Activated naive CD4-positive, alpha-beta T cell treated with anti-CD3 and anti-CD28 coated beads, Interleukin-2, amount 50 U/mL, for 24 hours (primary cell): ENCODE data around the gene HMBS.

Source experiments
- H3K27ac Mint-ChIP-seq: one replicate; pipeline ENCODE4 v1.8.0; 2021; ENCODE audit warnings: mild to moderate bottlenecking, mixed read lengths
- H3K27me3 Mint-ChIP-seq: one replicate; pipeline ENCODE4 v1.8.0; 2021; ENCODE audit warnings: mixed read lengths
- H3K36me3 Mint-ChIP-seq: one replicate; pipeline ENCODE4 v1.8.0; 2021; ENCODE audit warnings: mixed read lengths
- H3K4me1 Mint-ChIP-seq: one replicate; pipeline ENCODE4 v1.8.0; 2021; ENCODE audit warnings: mixed read lengths
- H3K4me3 Mint-ChIP-seq: one replicate; pipeline ENCODE4 v1.8.0; 2021; ENCODE audit warnings: mild to moderate bottlenecking, mixed read lengths
- H3K9me3 Mint-ChIP-seq: one replicate; pipeline ENCODE4 v1.8.0; 2021; ENCODE audit warnings: mixed read lengths

Gene HMBS

DNA sequence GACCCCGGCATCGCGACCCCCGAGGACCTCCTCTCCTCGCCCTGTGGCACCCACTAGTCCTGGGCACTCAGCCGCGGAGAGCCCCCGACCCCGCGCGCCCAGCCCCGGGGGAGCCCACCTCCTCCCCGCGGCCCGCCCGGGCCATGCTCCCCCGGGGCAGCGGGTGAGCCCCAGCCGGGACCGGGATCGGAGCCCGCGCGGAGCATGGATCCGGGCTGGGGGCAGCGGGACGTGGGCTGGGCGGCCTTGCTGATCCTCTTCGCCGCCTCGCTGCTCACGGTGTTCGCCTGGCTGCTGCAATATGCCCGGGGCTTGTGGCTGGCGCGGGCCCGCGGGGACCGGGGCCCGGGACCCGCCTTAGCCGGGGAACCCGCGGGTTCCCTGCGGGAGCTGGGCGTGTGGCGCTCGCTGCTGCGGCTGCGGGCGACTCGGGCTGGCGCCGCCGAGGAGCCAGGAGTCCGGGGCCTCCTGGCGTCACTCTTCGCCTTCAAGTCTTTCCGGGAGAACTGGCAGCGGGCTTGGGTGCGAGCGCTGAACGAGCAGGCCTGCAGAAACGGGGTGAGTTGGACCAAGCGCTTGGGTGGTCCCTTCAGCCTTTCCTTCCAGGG, 23.0 kb downstream of the HMBS start:
- H3K4me3 Mint-ChIP-seq: peak overlapping the region; percentile 94
- peak overlapping the region; percentile 82 for H3K27ac Mint-ChIP-seq
- no peaks in the 10 kb centered on the region for H3K27me3 Mint-ChIP-seq
- H3K36me3 Mint-ChIP-seq: peaks cover 6% of the 10 kb centered on the region
- peaks cover 52% of the 10 kb centered on the region for H3K4me1 Mint-ChIP-seq
- no peaks in the 10 kb centered on the region for H3K9me3 Mint-ChIP-seq

DNA sequence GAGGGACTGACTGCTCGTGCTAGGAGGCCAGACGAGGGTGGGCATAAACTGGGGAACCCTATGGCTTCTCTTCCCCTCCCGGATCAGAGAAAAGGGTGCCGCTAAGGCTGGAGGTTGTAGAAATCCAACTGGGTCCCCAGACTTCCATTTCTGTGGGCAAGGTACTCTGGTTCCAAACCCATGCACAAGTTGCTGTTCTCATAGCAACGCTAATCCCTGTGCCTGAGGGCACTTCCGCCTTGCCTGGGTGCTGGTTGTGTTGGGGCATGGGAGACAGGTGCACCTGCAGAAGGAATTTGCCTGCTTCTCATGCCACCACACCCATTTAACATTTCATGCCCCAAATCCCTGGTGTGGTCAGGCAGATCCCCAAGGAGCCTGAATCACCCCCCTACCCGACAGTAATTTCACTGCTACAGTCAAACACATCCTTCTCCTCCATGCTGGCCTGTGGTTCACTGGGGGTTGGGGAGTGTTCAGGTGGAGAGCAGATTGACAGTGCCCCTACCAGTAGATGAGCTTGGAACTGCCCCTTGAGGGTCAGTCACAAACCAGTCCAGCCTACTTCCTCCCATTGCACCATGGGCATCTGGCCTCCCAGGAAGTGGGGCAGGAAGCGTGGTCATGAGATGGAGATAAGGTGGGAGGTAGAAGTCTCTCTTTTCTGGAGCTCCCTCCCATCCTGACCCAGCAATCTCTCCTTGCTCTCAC, 23.6 kb downstream of the HMBS start:
- Mint-ChIP-seq H3K4me1 (peaks cover 55% of the 10 kb centered on the region), H3K27ac (peak overlapping the region; percentile 82), H3K4me3 (peak overlapping the region; percentile 94), H3K27me3 (no peaks in the 10 kb centered on the region), H3K36me3 (peaks cover 6% of the 10 kb centered on the region), H3K9me3 (no peaks in the 10 kb centered on the region)

DNA sequence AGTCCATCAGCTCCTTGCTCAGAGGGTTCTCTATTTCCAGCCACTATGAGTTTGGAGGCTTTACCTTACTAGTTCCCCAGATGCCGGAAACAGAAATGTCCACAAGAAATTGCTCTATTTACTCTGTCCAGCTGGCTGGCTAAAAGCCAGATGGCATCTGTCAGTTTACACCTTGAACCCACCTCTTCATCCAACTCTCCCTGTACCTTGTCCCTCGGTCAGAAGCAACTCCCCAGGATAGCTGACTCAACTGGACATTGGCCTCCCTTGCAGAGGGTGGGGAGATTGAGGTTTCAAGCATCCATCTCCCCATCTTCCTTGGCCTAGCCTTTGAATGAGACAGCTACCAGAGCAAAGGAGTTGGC, 24.2 kb downstream of the HMBS start:
- no peaks in the 10 kb centered on the region for H3K27me3 Mint-ChIP-seq
- H3K27ac Mint-ChIP-seq: peak overlapping the region; percentile 82
- H3K4me3 Mint-ChIP-seq: peak overlapping the region; percentile 94
- H3K36me3 Mint-ChIP-seq: peaks cover 6% of the 10 kb centered on the region
- no peaks in the 10 kb centered on the region for H3K9me3 Mint-ChIP-seq
- peaks cover 55% of the 10 kb centered on the region for H3K4me1 Mint-ChIP-seq

DNA sequence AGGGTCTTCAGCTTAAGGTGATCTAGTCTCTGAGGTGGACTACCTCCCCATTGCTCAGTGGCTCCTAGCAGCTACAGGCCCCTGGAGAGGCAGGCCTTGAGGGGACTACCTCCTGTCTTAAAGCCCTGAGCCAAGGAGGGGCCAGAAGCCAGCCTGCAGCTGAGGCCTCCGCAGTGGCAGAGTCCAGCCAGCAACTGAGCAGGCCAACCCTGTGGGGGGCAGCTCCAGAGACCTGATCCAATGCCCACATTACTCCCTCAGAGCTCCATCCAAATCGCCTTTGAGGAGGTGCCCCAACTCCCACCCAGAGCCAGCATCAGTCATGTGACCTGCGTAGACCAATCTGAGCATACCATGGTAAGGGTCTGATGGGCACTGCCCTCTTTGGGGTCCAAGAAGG, 25.2 kb downstream of the HMBS start:
- H3K9me3 Mint-ChIP-seq: no peaks in the 10 kb centered on the region
- no peak overlapping the region for H3K27ac Mint-ChIP-seq
- H3K4me3 Mint-ChIP-seq: peak overlapping the region; percentile 94
- H3K27me3 Mint-ChIP-seq: no peaks in the 10 kb centered on the region
- peaks cover 56% of the 10 kb centered on the region for H3K4me1 Mint-ChIP-seq
- peaks cover 6% of the 10 kb centered on the region for H3K36me3 Mint-ChIP-seq

DNA sequence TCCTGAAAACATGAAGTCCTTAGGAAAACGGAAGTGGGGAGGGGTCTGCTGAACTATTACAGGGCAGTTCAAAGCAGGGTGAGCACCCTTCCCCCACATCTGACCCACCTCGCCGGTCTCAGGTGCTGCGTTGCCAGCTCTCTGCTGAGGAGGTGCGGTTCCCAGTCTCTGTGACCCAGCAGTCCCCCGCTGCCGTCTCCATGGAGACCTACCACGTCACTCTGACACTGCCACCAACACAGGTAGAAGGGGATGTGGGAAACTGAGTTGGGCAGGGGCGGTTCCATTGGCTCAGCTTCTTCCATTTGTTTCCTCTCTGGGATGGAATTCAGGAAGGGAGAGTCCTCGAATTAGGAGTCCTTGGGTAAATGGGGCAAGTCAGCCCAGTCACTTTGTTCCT, 25.8 kb downstream of the HMBS start:
- Mint-ChIP-seq H3K27ac (peak overlapping the region; percentile 55), H3K4me1 (peaks cover 61% of the 10 kb centered on the region), H3K4me3 (no peak overlapping the region), H3K36me3 (peaks cover 10% of the 10 kb centered on the region), H3K9me3 (no peaks in the 10 kb centered on the region), H3K27me3 (no peaks in the 10 kb centered on the region)

DNA sequence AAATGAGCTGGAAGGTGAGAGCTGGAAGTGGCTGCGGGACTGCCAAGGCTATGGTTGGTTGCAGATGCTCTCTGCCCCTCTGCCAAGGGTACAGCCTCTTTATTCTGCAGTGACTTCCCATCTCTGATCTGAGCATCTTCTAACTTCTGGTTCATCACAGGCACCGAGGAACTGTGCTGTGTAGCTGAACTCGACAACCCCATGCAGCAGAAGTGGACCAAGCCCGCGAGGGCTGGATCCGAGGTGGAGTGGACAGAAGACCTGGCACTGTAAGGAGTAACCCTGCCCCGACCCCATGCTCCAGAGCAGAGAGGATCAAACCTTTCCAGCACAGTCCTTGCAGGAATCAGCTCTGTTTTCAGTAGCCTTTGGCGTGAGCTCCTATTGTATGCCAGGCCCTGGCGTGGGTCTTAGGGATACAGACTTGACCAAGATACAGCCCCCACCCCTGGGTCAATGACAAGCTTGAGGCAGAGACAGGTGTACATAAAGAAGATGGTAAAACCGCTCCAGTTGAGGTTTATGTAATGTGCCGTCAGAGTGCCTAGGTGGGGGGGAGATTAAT, 26.8 kb downstream of the HMBS start:
- H3K4me3 Mint-ChIP-seq: no peak overlapping the region
- H3K9me3 Mint-ChIP-seq: no peaks in the 10 kb centered on the region
- peak overlapping the region; percentile 66 for H3K27ac Mint-ChIP-seq
- peaks cover 13% of the 10 kb centered on the region for H3K36me3 Mint-ChIP-seq
- H3K27me3 Mint-ChIP-seq: no peaks in the 10 kb centered on the region
- H3K4me1 Mint-ChIP-seq: peaks cover 64% of the 10 kb centered on the region

DNA sequence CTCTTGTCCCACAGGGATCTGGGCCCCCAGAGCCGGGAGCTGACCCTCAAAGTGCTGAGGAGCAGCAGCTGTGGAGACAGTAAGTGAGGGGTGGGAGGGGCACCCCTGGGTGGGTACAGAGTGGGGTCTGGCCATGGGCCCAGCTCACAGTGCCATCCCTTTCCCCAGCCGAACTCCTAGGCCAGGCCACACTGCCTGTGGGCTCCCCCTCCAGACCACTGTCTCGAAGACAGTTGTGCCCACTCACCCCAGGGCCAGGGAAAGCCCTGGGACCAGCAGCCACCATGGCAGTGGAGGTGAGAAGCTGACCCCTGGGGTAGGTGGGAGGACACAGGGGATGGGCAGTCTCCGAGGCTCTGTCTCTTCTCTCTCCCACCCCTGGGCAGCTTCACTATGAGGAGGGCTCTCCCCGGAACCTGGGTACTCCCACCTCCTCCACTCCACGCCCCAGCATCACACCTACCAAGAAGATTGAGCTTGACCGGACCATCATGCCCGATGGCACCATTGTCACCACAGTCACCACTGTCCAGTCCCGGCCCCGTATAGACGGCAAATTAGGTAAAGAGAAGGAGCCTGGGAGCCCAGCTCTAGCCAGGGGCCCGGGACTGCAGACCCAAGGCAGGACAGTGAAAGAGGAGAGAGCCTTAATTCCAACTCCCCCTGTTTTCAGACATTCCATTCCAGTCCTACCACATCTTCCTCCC, 27.8 kb downstream of the HMBS start:
- Mint-ChIP-seq H3K4me1 (peaks cover 67% of the 10 kb centered on the region), H3K4me3 (no peak overlapping the region), H3K27me3 (no peaks in the 10 kb centered on the region), H3K27ac (no peak overlapping the region), H3K36me3 (peaks cover 16% of the 10 kb centered on the region), H3K9me3 (no peaks in the 10 kb centered on the region)

DNA sequence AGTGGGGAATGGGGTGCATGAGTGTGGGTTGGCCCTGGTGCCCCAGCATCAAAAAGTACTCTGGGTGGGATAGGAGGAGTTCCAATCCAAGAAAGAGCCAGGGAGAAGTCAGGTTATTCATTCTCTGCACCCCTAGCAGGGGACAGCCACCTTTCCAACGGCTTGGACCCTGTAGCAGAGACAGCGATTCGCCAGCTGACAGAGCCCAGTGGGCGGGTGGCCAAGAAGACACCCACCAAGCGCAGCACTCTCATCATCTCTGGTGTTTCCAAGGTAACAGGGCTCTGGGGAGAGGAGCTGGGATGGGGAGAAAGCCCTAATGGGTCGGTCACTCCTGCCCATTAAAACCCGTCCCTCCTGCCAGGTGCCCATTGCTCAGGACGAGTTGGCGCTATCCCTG, 29.0 kb downstream of the HMBS start:
- Mint-ChIP-seq H3K4me1 (peaks cover 61% of the 10 kb centered on the region), H3K36me3 (peaks cover 16% of the 10 kb centered on the region)

DNA sequence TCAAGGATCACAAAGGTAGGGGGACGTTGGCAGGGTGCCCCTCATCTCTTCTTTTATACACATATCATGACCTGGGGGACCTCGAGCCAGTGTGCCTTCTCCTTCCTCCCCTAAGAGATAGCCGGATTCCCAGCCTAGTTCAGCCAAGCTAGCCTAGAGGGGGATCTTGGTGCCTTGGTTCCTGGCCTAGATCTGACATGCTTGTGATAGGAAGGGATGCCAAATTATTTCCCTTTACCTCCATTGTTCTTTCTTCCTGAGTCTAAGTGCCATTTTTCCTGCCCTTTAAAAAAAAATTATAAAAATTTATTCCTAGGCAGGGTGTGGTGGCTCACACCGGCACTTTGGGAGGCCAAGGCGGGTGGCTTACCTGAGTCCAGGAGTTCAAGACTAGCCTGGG, 29.7 kb downstream of the HMBS start:
- Mint-ChIP-seq H3K4me3 (no peak overlapping the region), H3K27ac (no peak overlapping the region)

More for the DNA sequence above, 29.0 kb downstream of the HMBS start:
- Mint-ChIP-seq H3K4me3 (no peak overlapping the region), H3K27me3 (no peaks in the 10 kb centered on the region), H3K9me3 (no peaks in the 10 kb centered on the region), H3K27ac (no peak overlapping the region)

DNA sequence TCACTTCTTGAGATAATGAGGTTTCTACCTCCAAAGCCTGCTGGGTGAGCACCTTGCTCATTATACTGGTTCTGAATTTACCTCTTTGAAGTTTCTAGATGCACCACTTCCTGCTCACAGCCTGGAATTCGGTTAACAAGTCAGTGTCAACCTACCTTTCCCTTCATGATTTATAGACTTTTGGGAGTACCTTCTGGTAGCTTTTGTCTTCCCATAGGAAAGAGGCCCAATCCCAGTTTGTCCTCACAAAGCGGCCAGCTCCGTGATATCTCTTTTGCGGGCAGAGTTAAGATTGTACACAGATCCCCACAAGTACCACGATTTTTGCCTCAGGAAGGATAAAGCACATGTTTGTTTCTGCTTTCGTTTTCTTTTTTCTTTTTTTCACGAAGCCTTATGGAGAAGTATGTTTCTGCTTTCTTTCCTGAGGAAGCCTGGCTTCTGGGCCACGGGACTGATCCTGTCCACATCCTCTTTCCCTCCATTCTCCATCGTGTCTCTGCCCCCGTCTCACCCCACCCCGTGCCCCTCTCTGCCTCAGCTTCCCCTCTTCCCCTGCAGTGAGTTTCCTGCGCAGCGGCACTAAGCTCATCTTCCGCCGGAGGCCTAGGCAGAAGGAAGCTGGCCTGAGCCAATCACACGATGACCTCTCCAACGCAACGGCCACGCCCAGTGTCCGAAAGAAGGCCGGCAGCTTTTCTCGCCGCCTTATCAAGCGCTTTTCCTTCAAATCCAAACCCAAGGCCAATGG, 31.0 kb downstream of the HMBS start:
- peaks cover 16% of the 10 kb centered on the region for H3K36me3 Mint-ChIP-seq
- peak overlapping the region; percentile 96 for H3K27ac Mint-ChIP-seq
- H3K4me3 Mint-ChIP-seq: peak overlapping the region; percentile 84
- no peaks in the 10 kb centered on the region for H3K27me3 Mint-ChIP-seq
- peaks cover 52% of the 10 kb centered on the region for H3K4me1 Mint-ChIP-seq
- H3K9me3 Mint-ChIP-seq: no peaks in the 10 kb centered on the region

More for the DNA sequence above, 29.7 kb downstream of the HMBS start:
- peaks cover 16% of the 10 kb centered on the region for H3K36me3 Mint-ChIP-seq
- H3K4me1 Mint-ChIP-seq: peaks cover 55% of the 10 kb centered on the region
- H3K27me3 Mint-ChIP-seq: no peaks in the 10 kb centered on the region
- H3K9me3 Mint-ChIP-seq: no peaks in the 10 kb centered on the region

DNA sequence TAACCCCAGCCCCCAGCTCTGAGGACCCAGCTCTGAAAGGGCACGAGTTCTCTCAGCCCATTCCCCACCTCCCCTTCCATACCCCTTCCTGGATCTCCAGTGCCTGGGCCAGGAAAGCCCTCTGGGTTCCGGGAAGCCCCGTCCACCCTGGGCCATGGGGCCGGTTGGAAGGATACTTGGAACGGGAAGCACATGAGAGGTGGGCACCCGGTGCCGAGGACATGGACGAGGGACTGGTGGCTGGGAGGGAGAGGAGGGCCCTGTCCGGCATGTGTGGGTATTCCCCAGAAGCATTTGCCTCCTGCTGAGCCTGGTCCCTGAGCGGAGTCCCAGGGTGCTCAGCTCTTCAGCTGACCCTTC, 31.5 kb downstream of the HMBS start:
- peaks cover 16% of the 10 kb centered on the region for H3K36me3 Mint-ChIP-seq
- peak overlapping the region; percentile 96 for H3K27ac Mint-ChIP-seq
- H3K27me3 Mint-ChIP-seq: no peaks in the 10 kb centered on the region
- H3K9me3 Mint-ChIP-seq: no peaks in the 10 kb centered on the region
- H3K4me1 Mint-ChIP-seq: peaks cover 58% of the 10 kb centered on the region
- peak overlapping the region; percentile 84 for H3K4me3 Mint-ChIP-seq

DNA sequence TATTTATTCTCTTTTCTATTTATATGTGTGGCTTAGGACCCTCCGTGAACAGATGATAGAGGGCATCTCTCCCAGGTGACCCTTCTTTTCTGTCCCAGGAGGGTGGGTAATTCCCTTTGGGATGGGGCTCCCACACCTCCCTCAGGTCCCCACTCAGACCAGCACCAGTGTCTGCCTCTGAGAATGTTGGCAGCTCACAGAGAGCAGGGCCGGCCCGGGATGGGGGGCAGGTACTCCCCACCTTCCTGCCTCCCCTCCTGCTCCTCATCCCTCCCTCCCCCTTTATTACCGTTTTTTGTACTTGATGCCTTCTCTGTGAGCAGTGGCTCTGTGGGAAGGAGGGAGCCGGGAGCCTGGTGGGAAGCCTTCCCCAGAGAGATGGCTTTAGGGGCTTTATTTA, 31.9 kb downstream of the HMBS start:
- Mint-ChIP-seq H3K9me3 (no peaks in the 10 kb centered on the region), H3K27me3 (no peaks in the 10 kb centered on the region), H3K4me3 (peak overlapping the region; percentile 2), H3K4me1 (peaks cover 57% of the 10 kb centered on the region), H3K36me3 (peaks cover 12% of the 10 kb centered on the region), H3K27ac (peak overlapping the region; percentile 41)

DNA sequence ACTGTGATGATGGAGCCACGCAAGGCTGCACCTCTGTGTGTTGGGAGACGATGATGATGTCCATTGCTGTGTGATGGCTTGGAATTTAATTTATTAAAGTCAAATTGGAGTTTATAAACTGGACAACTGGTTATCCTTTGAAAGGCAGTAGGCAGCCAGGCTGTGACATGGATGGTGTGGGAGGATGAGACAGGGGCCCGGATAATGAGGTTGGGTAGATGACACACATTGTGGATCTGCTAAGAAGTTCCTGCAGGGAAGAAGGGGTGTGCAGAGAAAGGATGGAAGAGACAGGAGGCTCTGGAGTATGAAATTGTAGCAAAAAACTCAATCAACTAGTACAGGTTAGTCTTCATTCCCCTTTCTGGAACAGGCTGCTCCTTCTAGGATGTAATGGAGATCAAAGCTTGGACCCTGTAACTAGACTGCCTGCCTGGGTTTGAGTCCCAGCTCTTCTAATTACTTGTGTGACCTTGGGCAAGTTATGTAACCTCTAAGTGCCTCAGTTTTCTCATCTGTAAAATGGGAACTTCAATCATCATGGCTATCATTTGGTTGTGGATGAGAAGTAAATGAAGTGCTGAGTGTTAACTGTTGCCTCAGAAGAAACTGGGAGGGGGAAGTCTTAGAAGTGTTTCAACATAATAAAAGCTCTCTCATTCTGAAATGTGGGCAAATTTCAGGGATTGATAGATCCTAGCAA, 32.5 kb downstream of the HMBS start:
- peaks cover 57% of the 10 kb centered on the region for H3K4me1 Mint-ChIP-seq
- H3K27ac Mint-ChIP-seq: peak overlapping the region; percentile 41
- peak overlapping the region; percentile 39 for H3K4me3 Mint-ChIP-seq
- no peaks in the 10 kb centered on the region for H3K27me3 Mint-ChIP-seq
- H3K9me3 Mint-ChIP-seq: no peaks in the 10 kb centered on the region
- H3K36me3 Mint-ChIP-seq: peaks cover 9% of the 10 kb centered on the region

DNA sequence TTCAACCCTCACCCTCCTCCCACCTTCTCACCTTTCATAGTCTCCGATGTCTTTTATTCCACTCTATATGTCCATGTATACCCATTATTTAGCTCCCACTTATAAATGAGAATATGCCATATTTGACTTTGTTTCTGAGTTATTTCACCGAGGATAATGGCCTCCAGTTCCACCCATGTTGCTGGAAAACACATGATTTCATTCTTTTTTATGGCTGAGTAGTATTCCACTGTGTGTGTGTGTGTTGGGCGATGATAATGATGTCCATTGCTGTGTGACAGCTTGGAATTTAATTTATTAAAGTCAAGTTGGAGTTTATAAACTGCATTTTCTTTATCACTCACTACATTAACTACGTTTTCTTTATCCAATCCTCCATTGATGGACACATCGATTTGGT, 33.5 kb downstream of the HMBS start:
- Mint-ChIP-seq H3K27me3 (no peaks in the 10 kb centered on the region), H3K4me1 (peaks cover 64% of the 10 kb centered on the region)

DNA sequence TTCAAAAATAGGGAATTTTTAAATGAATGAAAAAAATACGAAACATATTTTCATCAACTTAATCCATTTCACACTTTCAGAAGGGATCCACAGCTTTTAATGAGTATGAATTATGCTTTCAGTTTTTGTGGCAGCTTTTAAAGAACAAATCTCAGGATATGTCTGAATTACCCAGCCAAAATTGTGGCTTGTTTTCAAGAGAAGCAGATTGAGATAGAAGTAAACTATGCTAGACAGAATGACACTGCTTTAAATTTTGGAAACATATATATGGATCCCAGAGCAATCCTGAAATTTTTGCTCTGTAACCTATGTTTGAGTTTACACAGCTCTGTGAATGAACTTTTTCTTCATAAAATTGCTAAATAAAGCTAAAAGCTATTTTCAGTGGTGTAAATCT, 34.3 kb downstream of the HMBS start:
- Mint-ChIP-seq H3K4me1 (peaks cover 63% of the 10 kb centered on the region), H3K27me3 (no peaks in the 10 kb centered on the region)

More for the DNA sequence above, 33.5 kb downstream of the HMBS start:
- Mint-ChIP-seq H3K9me3 (no peaks in the 10 kb centered on the region), H3K27ac (no peak overlapping the region), H3K36me3 (peaks cover 10% of the 10 kb centered on the region), H3K4me3 (no peak overlapping the region)

More for the DNA sequence above, 34.3 kb downstream of the HMBS start:
- Mint-ChIP-seq H3K9me3 (no peaks in the 10 kb centered on the region), H3K4me3 (no peak overlapping the region), H3K36me3 (peaks cover 11% of the 10 kb centered on the region), H3K27ac (no peak overlapping the region)
